Lower lobe of right lung (tissue), 2 donors: ENCODE data around the gene ELP4. TPM values are rescaled to one million over a fixed set of nuclear protein-coding genes. Genes with fewer than 3 reads are reported as not detected.

Source experiments
- ATAC-seq, 2 donors: fragments of 200-7000 bp; cut with Tn5 transposase; one replicate each; pipeline ENCODE4 v1.9.1; 2020 to 2022; ENCODE audit warnings: mild to moderate bottlenecking in 2 of 2, moderate library complexity in 2 of 2
- DNase-seq: peaks from one replicate; pipeline ENCODE4 v3.0.0-alpha.2; 2020
- H3K27ac ChIP-seq: fragments of 200-600 bp; one replicate; pipeline ENCODE4 v1.8.0; 2022
- H3K27me3 ChIP-seq: fragments of 200-600 bp; one replicate; pipeline ENCODE4 v1.8.0; 2022; ENCODE audit warnings: low read depth
- H3K36me3 ChIP-seq: fragments of 200-600 bp; one replicate; pipeline ENCODE4 v1.8.0; 2022; ENCODE audit warnings: mild to moderate bottlenecking
- H3K4me1 ChIP-seq: fragments of 200-600 bp; one replicate; pipeline ENCODE4 v1.8.0; 2022
- H3K4me3 ChIP-seq: fragments of 200-600 bp; one replicate; pipeline ENCODE4 v1.8.0; 2022; ENCODE audit warnings: mild to moderate bottlenecking
- H3K9me3 ChIP-seq: fragments of 200-600 bp; one replicate; pipeline ENCODE4 v1.8.0; 2022
- CTCF ChIP-seq: fragments of 200-600 bp; IDR thresholded peaks from one replicate; pipeline ENCODE4 v1.8.0; 2022; ENCODE audit warnings: antibody characterized with exemption, mild to moderate bottlenecking
- intact Hi-C: fragments of 100-400 bp; cut with DNase I; formaldehyde crosslinking; loops from one replicate; pipeline ENCODE4 v1.11.0; 2022
- total RNA-seq: library from RNA; stranded (reverse); fragmentation: NEBNext Ultra II Directional; extraction: Animal tissue kit (Norgen Biotek cat#: 25700); gene quantifications from one replicate; pipeline ENCODE4 v1.2.1, GENCODE V29; 2021
- donor health status: DM: no; HTN: yes; CAD: no; lungs with severe emphysema.

Gene ELP4
- total RNA-seq, 1 donor from 2014 or later: 22.1 TPM

GRCh38 chr11:31784611-31785010 lies 275.0 kb downstream of the ELP4 start:
- no peak for DNase-seq
- ATAC-seq: no peak
- H3K27me3 ChIP-seq: no peaks in the 10 kb centered on the region
- H3K27ac ChIP-seq: no peak overlapping the region
- no peaks in the 10 kb centered on the region for H3K9me3 ChIP-seq
- no peaks in the 10 kb centered on the region for H3K4me1 ChIP-seq
- intact Hi-C loops: no loop called here
- no peaks in the 10 kb centered on the region for H3K36me3 ChIP-seq
- no peak overlapping the region for H3K4me3 ChIP-seq
- TF ChIP-seq CTCF: no peak

GRCh38 chr11:31786996-31787685 lies 277.6 kb downstream of the ELP4 start:
- ATAC-seq (no peak), DNase-seq (no peak)
- H3K27ac ChIP-seq: no peak overlapping the region
- H3K4me1 ChIP-seq: no peaks in the 10 kb centered on the region
- no peak overlapping the region for H3K4me3 ChIP-seq
- no peak for TF ChIP-seq CTCF
- no peaks in the 10 kb centered on the region for H3K36me3 ChIP-seq
- intact Hi-C loops: no loop called here
- H3K27me3 ChIP-seq: peaks cover 11% of the 10 kb centered on the region
- no peaks in the 10 kb centered on the region for H3K9me3 ChIP-seq

GRCh38 chr11:31788085-31788484 lies 278.5 kb downstream of the ELP4 start:
- H3K27ac ChIP-seq: no peak overlapping the region
- no peak for ATAC-seq
- H3K9me3 ChIP-seq: no peaks in the 10 kb centered on the region
- no peak overlapping the region for H3K4me3 ChIP-seq
- no peaks in the 10 kb centered on the region for H3K4me1 ChIP-seq
- no peak for TF ChIP-seq CTCF
- no peak for DNase-seq
- H3K27me3 ChIP-seq: peaks cover 18% of the 10 kb centered on the region
- intact Hi-C loops: no loop called here
- H3K36me3 ChIP-seq: no peaks in the 10 kb centered on the region

GRCh38 chr11:31790649-31791048 lies 281.1 kb downstream of the ELP4 start:
- TF ChIP-seq CTCF: no peak
- Histone ChIP-seq H3K4me1 (no peaks in the 10 kb centered on the region), H3K36me3 (no peaks in the 10 kb centered on the region), H3K9me3 (no peaks in the 10 kb centered on the region), H3K27me3 (peaks cover 30% of the 10 kb centered on the region), H3K4me3 (no peak overlapping the region), H3K27ac (no peak overlapping the region)
- intact Hi-C loops: no loop called here
- no peak for ATAC-seq
- DNase-seq: no peak

- Histone ChIP-seq H3K9me3 (no peaks in the 10 kb centered on the region), H3K4me1 (no peaks in the 10 kb centered on the region), H3K27ac (no peak overlapping the region), H3K4me3 (no peak overlapping the region), H3K36me3 (no peaks in the 10 kb centered on the region), H3K27me3 (peaks cover 41% of the 10 kb centered on the region)
- ATAC-seq (no peak), DNase-seq (no peak)
- intact Hi-C loops: no loop called here
- no peak for TF ChIP-seq CTCF
Measured at GRCh38 chr11:31792036-31792435, 282.5 kb downstream of the ELP4 start.
